GM18867 (cell line): ENCODE measurements around the gene ASCC1.
"Not testable (repeated sequence)": the region's sequence is repeated elsewhere in the genome, so short reads cannot be mapped to it uniquely, and the experiment has no call there.

Experiments used
- ATAC-seq: cut with Tn5 transposase; IDR thresholded peaks from one replicate; pipeline ENCODE4 v1.9.1; 2021; ENCODE audit warnings: mild to moderate bottlenecking, moderate library complexity; ENCODE audit not compliant: unreplicated experiment

Gene ASCC1

GRCh38 chr10:72249176-72249862 lies 33.2 kb upstream of the ASCC1 start:
- not testable (repeated sequence) for ATAC-seq

- ATAC-seq, result peak; percentile 86
Observed at GRCh38 chr10:72248468-72249151, 32.5 kb upstream of the ASCC1 start.

- ATAC-seq, result no peak
Observed at GRCh38 chr10:72245949-72246525, 30.0 kb upstream of the ASCC1 start.

GRCh38 chr10:72244573-72245038 lies 28.5 kb upstream of the ASCC1 start:
- no peak for ATAC-seq

- no peak for ATAC-seq
Observed at GRCh38 chr10:72243822-72244437, 27.9 kb upstream of the ASCC1 start.

GRCh38 chr10:72242675-72243074 lies 26.6 kb upstream of the ASCC1 start:
- no peak for ATAC-seq

- ATAC-seq, result no peak
Observed at GRCh38 chr10:72241691-72242252, 25.7 kb upstream of the ASCC1 start.

- ATAC-seq, result no peak
Observed at GRCh38 chr10:72240371-72240770, 24.3 kb upstream of the ASCC1 start.

GRCh38 chr10:72239409-72239808 lies 23.3 kb upstream of the ASCC1 start:
- no peak for ATAC-seq

GRCh38 chr10:72238392-72239175 lies 22.5 kb upstream of the ASCC1 start:
- no peak for ATAC-seq

GRCh38 chr10:72235544-72236279 lies 19.6 kb upstream of the ASCC1 start:
- no peak for ATAC-seq

GRCh38 chr10:72234560-72235095 lies 18.6 kb upstream of the ASCC1 start:
- ATAC-seq, result no peak

GRCh38 chr10:72233621-72234020 lies 17.5 kb upstream of the ASCC1 start:
- ATAC-seq, result no peak

GRCh38 chr10:72229261-72230251 lies 13.5 kb upstream of the ASCC1 start:
- no peak for ATAC-seq

GRCh38 chr10:72228318-72228751 lies 12.3 kb upstream of the ASCC1 start:
- ATAC-seq, result no peak

GRCh38 chr10:72227826-72228225 lies 11.8 kb upstream of the ASCC1 start:
- ATAC-seq, result no peak

GRCh38 chr10:72226418-72227027 lies 10.4 kb upstream of the ASCC1 start:
- ATAC-seq, result no peak

GRCh38 chr10:72224191-72224590 lies 8.1 kb upstream of the ASCC1 start:
- ATAC-seq, result not testable (repeated sequence)
